Muscle layer of duodenum (tissue), 2 donors: Measurements from ENCODE around the gene SAMD13.

Experiments
- H3K27ac ChIP-seq: one replicate; pipeline ENCODE4 v1.7.0; 2013; ENCODE audit warnings: mild to moderate bottlenecking, low read length
- H3K27me3 ChIP-seq: one replicate; pipeline ENCODE4 v1.7.0; 2013; ENCODE audit warnings: low read depth, mild to moderate bottlenecking, control low read depth, low read length
- H3K36me3 ChIP-seq, 2 donors: one replicate each; pipeline ENCODE4 v1.7.0; 2013; ENCODE audit warnings: low read length in 2 of 2, control low read depth in 1 of 2, mild to moderate bottlenecking in 1 of 2; ENCODE audit not compliant: insufficient read depth in 2 of 2, control insufficient read depth in 1 of 2
- H3K4me1 ChIP-seq, 2 donors: one replicate each; pipeline ENCODE4 v1.7.0; 2013; ENCODE audit warnings: low read length in 2 of 2, mild to moderate bottlenecking in 2 of 2, control low read depth in 1 of 2, moderate library complexity in 1 of 2; ENCODE audit not compliant: insufficient read depth in 2 of 2, control insufficient read depth in 1 of 2
- H3K4me3 ChIP-seq, 2 donors: one replicate each; pipeline ENCODE4 v1.7.0; 2013; ENCODE audit warnings: low read length in 2 of 2, low read depth in 1 of 2, mild to moderate bottlenecking in 1 of 2
- H3K9me3 ChIP-seq, 2 donors: one replicate each; pipeline ENCODE4 v1.7.0; 2013; ENCODE audit warnings: low read length in 2 of 2, control low read depth in 1 of 2, mild to moderate bottlenecking in 1 of 2; ENCODE audit not compliant: control insufficient read depth in 1 of 2
- donor health status: healthy.

Gene SAMD13

DNA sequence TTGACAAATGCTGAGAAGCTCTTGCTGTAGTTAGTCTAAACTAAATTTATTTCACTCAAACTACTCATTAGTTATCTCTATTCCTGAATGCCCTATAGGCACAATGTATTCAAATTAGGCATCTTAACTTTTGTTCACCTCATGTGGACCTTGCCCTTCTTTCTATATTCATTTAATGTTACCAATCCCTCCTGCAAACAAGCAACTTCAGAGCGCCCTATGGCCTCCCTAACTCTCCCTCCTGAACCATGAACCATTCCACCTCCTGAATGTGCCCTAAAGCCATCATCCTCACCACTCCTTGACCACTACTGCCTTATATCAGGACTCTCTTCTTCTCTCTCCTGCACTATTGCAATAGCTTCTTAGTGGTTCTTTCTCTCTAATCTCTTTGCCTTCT, 34.8 kb upstream of the SAMD13 start:
- no peak overlapping the region for H3K27ac ChIP-seq

DNA sequence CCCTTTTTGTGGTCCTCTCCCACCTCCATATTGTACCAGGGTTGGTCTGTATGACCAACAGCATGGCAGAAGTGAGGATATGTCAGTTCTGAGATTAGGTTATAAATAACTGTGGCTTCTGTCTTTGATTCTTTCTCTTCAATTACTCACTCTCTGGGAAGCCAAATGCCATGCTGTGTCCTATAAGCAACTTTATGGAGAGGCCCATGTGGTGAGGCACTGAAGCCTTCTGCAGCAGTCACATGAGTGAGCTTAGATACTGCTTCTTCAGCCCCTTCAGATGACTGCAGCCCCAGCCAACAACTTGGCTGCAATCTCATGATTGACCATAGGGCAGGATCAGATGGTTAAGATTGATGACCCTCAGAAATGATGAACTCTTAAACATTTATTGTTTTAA, 34.0 kb upstream of the SAMD13 start:
- no peak overlapping the region for H3K27ac ChIP-seq
- peaks cover 0 to 9% of the 10 kb centered on the region in 2 donors for H3K4me1 ChIP-seq
- no peaks in the 10 kb centered on the region for H3K36me3 ChIP-seq
- no peak overlapping the region for H3K4me3 ChIP-seq
- no peaks in the 10 kb centered on the region for H3K27me3 ChIP-seq
- no peaks in the 10 kb centered on the region for H3K9me3 ChIP-seq

More for the DNA sequence above, 34.8 kb upstream of the SAMD13 start:
- Histone ChIP-seq H3K36me3 (no peaks in the 10 kb centered on the region), H3K9me3 (no peaks in the 10 kb centered on the region), H3K4me1 (peaks cover 0 to 8% of the 10 kb centered on the region in 2 donors), H3K27me3 (no peaks in the 10 kb centered on the region), H3K4me3 (no peak overlapping the region)

GRCh38 chr1:84268346-84268745, 33.2 kb upstream of the SAMD13 start:
- H3K27ac ChIP-seq = no peak overlapping the region
- no peak overlapping the region for H3K4me3 ChIP-seq
- no peaks in the 10 kb centered on the region for H3K36me3 ChIP-seq
- peaks cover 0 to under 1% of the 10 kb centered on the region in 2 donors for H3K9me3 ChIP-seq
- no peaks in the 10 kb centered on the region for H3K27me3 ChIP-seq
- H3K4me1 ChIP-seq = peaks cover 0 to 9% of the 10 kb centered on the region in 2 donors

- Histone ChIP-seq H3K9me3 (peaks cover 0 to 2% of the 10 kb centered on the region in 2 donors), H3K27ac (peak overlapping the region; percentile 33), H3K4me3 (no peak overlapping the region), H3K36me3 (no peaks in the 10 kb centered on the region), H3K4me1 (peaks cover 0 to 9% of the 10 kb centered on the region in 2 donors), H3K27me3 (no peaks in the 10 kb centered on the region)
Observed at GRCh38 chr1:84269306-84269705, 32.2 kb upstream of the SAMD13 start.

GRCh38 chr1:84271441-84272151, 29.9 kb upstream of the SAMD13 start:
- Histone ChIP-seq H3K4me3 (no peak overlapping the region), H3K4me1 (peaks cover 0 to 9% of the 10 kb centered on the region in 2 donors), H3K36me3 (no peaks in the 10 kb centered on the region), H3K27ac (peak overlapping the region; percentile 78), H3K27me3 (no peaks in the 10 kb centered on the region), H3K9me3 (peaks cover 0 to 2% of the 10 kb centered on the region in 2 donors)

GRCh38 chr1:84272401-84272800, 29.1 kb upstream of the SAMD13 start:
- Histone ChIP-seq H3K9me3 (peaks cover 0 to 2% of the 10 kb centered on the region in 2 donors), H3K27ac (peak overlapping the region; percentile 78), H3K36me3 (no peaks in the 10 kb centered on the region), H3K4me3 (no peak overlapping the region), H3K27me3 (no peaks in the 10 kb centered on the region), H3K4me1 (peaks cover 0 to 9% of the 10 kb centered on the region in 2 donors)

- Histone ChIP-seq H3K36me3 (no peaks in the 10 kb centered on the region), H3K4me3 (no peak overlapping the region), H3K27ac (no peak overlapping the region), H3K4me1 (no peaks in the 10 kb centered on the region), H3K27me3 (no peaks in the 10 kb centered on the region), H3K9me3 (peaks cover 0 to 2% of the 10 kb centered on the region in 2 donors)
Observed at GRCh38 chr1:84277343-84278059, 24.0 kb upstream of the SAMD13 start.

- Histone ChIP-seq H3K9me3 (no peaks in the 10 kb centered on the region), H3K27ac (no peak overlapping the region), H3K4me3 (no peak overlapping the region), H3K27me3 (no peaks in the 10 kb centered on the region), H3K36me3 (no peaks in the 10 kb centered on the region), H3K4me1 (no peaks in the 10 kb centered on the region)
Observed at GRCh38 chr1:84278905-84279304, 22.6 kb upstream of the SAMD13 start.

- Histone ChIP-seq H3K36me3 (no peaks in the 10 kb centered on the region), H3K4me1 (no peaks in the 10 kb centered on the region), H3K27me3 (no peaks in the 10 kb centered on the region), H3K9me3 (no peaks in the 10 kb centered on the region), H3K4me3 (no peak overlapping the region), H3K27ac (no peak overlapping the region)
Observed at GRCh38 chr1:84280912-84281311, 20.6 kb upstream of the SAMD13 start.

- Histone ChIP-seq H3K9me3 (peaks cover 0 to 10% of the 10 kb centered on the region in 2 donors), H3K27ac (no peak overlapping the region), H3K36me3 (no peaks in the 10 kb centered on the region), H3K4me1 (no peaks in the 10 kb centered on the region), H3K4me3 (no peak overlapping the region), H3K27me3 (no peaks in the 10 kb centered on the region)
Observed at GRCh38 chr1:84282780-84283333, 18.7 kb upstream of the SAMD13 start.

GRCh38 chr1:84283381-84283780, 18.1 kb upstream of the SAMD13 start:
- Histone ChIP-seq H3K4me3 (no peak overlapping the region), H3K36me3 (no peaks in the 10 kb centered on the region), H3K9me3 (peaks cover 0 to 11% of the 10 kb centered on the region in 2 donors), H3K27me3 (no peaks in the 10 kb centered on the region), H3K4me1 (no peaks in the 10 kb centered on the region), H3K27ac (no peak overlapping the region)
